ENCODE data around the gene OR2S2.
"Not testable (repeated sequence)": the region's sequence is repeated elsewhere in the genome, so short reads cannot be mapped to it uniquely, and the experiment has no call there.

Gene OR2S2

DNA sequence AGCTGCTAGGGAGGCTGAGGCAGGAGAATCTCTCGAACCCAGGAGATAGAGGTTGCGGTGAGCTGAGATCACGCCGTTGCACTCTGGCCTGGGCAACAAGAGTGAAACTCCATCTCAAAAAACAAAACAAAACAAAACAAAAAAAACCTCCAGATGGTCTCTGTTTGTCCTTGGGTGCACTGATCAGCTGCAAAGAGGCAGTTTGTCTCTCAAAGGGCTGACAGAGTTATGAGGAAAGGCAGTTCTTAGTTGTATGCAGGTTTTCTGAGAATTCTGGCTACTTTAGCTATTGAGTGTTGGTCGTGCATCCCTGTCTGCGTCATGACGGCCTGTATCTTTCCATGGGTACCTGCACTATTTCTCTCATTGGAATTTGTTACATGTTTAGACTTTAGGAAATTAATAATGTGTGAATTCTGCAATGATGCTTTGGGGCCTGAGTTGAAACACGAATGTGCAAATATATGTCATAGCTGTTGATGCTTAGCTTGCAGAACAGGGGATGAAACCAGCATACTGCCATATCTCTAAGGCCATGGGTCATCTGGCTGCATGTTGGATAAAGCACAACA, 18.2 kb downstream of the OR2S2 start:
- DNase-seq (ENCODE audit: insufficient read length), result no peak
- no peak for FAIRE-seq
- TF ChIP-seq POLR2AphosphoS5 (IDR thresholded peaks at IDR 0.05; ENCODE audit: low read depth, low read length) (no peak), TAF1 (IDR thresholded peaks at IDR 0.05; ENCODE audit: borderline replicate concordance, low read depth, low read length) (no peak), POLR2A (IDR thresholded peaks at IDR 0.05; ENCODE audit: low read depth, low read length) (no peak)

- DNase-seq (ENCODE audit: insufficient read length) (no peak), FAIRE-seq (no peak)
- TF ChIP-seq POLR2AphosphoS5 (IDR thresholded peaks at IDR 0.05; ENCODE audit: low read depth, low read length) (no peak), TAF1 (IDR thresholded peaks at IDR 0.05; ENCODE audit: borderline replicate concordance, low read depth, low read length) (no peak), POLR2A (IDR thresholded peaks at IDR 0.05; ENCODE audit: low read depth, low read length) (no peak)
Observed at GRCh38 chr9:35938474-35939356, 19.2 kb downstream of the OR2S2 start.

GRCh38 chr9:35937227-35937626, 20.7 kb downstream of the OR2S2 start:
- TF ChIP-seq TAF1 (IDR thresholded peaks at IDR 0.05; ENCODE audit: borderline replicate concordance, low read depth, low read length), result no peak
- TF ChIP-seq POLR2A (IDR thresholded peaks at IDR 0.05; ENCODE audit: low read depth, low read length), result no peak
- no peak for TF ChIP-seq POLR2AphosphoS5 (IDR thresholded peaks at IDR 0.05; ENCODE audit: low read depth, low read length)
- DNase-seq (ENCODE audit: insufficient read length) (no peak), FAIRE-seq (peak; percentile 54)

DNA sequence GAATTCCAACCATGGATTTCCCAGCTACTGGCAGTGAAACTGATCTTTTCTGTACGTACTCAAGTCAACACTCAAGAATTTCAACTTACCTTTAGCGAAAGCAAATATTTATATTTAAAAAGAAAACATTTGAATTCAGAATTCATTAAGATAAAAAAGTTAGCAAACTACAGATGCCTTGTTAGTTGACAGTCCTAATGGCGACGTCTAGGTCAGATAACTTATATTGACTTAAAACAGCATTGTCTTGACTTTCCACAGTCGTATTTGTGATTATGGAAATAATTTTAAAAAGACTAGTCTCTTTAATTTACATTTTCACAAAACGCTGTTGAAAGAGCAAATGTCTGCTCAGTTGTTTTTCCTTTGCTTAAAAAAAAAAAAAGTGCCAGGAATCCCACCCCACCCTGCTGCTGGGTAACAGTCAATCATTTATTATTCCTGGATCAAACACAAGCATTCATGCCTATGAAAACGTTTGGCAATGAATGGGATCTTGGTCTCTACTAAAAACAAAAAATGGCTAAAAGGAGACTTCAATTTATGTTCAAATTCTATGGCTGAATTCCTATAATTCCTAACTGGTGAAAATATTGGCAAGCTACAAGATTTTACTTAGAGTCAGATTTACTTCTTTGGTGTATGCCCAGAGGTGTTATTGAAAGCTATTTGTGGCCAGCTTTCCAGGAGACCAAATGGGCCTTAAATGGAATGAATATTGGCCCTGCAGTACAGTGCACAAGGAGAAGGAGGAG, 22.0 kb downstream of the OR2S2 start:
- DNase-seq (ENCODE audit: insufficient read length), result no peak
- TF ChIP-seq POLR2AphosphoS5 (IDR thresholded peaks at IDR 0.05; ENCODE audit: low read depth, low read length) (no peak), POLR2A (IDR thresholded peaks at IDR 0.05; ENCODE audit: low read depth, low read length) (no peak), TAF1 (IDR thresholded peaks at IDR 0.05; ENCODE audit: borderline replicate concordance, low read depth, low read length) (no peak)
- FAIRE-seq, result no peak

GRCh38 chr9:35935261-35935660, 22.7 kb downstream of the OR2S2 start:
- TF ChIP-seq TAF1 (IDR thresholded peaks at IDR 0.05; ENCODE audit: borderline replicate concordance, low read depth, low read length), result no peak
- no peak for TF ChIP-seq POLR2A (IDR thresholded peaks at IDR 0.05; ENCODE audit: low read depth, low read length)
- TF ChIP-seq POLR2AphosphoS5 (IDR thresholded peaks at IDR 0.05; ENCODE audit: low read depth, low read length), result no peak
- no peak for DNase-seq (ENCODE audit: insufficient read length)
- FAIRE-seq, result no peak

DNA sequence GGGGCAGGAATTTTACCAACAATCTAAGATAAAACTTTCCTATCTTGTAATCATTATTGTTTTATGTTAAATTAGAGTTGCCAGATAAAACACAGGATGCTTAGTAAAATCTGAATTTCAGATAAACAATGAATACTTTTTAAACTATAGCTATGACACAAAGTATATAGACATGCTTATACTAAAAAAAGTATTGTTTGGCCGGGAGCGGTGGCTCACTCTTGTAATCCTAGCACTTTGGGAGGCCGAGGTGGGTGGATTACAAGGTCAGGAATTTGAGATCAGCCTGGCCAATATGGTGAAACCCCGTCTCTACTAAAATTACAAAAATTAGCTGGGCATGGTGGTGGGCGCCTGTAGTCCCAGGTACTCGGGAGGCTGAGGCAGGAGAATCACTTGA, 23.9 kb downstream of the OR2S2 start:
- not testable (repeated sequence) for DNase-seq (ENCODE audit: insufficient read length); FAIRE-seq

DNA sequence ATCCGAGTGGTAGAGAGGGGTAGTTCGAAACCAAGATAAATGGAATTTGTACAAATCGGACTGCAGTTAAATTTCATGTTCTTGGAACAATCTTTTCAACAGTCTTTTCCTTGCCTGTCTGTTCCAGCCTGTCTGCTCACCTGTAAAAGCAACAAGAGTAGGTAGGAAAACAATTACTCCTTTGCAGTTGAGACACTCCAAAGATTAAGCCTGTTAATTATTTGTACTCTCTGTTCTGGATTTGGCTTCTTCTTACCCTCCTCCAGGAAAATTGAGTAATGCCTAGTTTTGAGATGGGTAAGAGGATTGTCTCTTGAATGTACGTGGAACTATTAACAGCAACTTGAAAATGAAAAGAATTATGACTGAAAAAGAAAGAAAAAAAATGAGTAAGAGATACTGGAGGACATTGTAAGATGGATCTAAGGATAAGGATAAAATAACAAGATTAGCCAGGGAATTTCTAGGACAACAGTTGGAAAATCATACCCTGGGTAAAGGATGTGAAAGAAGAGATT, 24.3 kb downstream of the OR2S2 start:
- DNase-seq (ENCODE audit: insufficient read length) (no peak), FAIRE-seq (peak; percentile 5)
- TF ChIP-seq POLR2A (IDR thresholded peaks at IDR 0.05; ENCODE audit: low read depth, low read length), result no peak

- DNase-seq (ENCODE audit: insufficient read length) (no peak), FAIRE-seq (no peak)
- TF ChIP-seq POLR2A (IDR thresholded peaks at IDR 0.05; ENCODE audit: low read depth, low read length) (no peak), POLR2AphosphoS5 (IDR thresholded peaks at IDR 0.05; ENCODE audit: low read depth, low read length) (no peak), TAF1 (IDR thresholded peaks at IDR 0.05; ENCODE audit: borderline replicate concordance, low read depth, low read length) (no peak)
Observed at GRCh38 chr9:35932735-35933134, 25.2 kb downstream of the OR2S2 start.

- DNase-seq (ENCODE audit: insufficient read length) (no peak), FAIRE-seq (no peak)
- TF ChIP-seq TAF1 (IDR thresholded peaks at IDR 0.05; ENCODE audit: borderline replicate concordance, low read depth, low read length) (no peak), POLR2AphosphoS5 (IDR thresholded peaks at IDR 0.05; ENCODE audit: low read depth, low read length) (no peak), POLR2A (IDR thresholded peaks at IDR 0.05; ENCODE audit: low read depth, low read length) (no peak)
Observed at GRCh38 chr9:35930989-35931388, 27.0 kb downstream of the OR2S2 start.

DNA sequence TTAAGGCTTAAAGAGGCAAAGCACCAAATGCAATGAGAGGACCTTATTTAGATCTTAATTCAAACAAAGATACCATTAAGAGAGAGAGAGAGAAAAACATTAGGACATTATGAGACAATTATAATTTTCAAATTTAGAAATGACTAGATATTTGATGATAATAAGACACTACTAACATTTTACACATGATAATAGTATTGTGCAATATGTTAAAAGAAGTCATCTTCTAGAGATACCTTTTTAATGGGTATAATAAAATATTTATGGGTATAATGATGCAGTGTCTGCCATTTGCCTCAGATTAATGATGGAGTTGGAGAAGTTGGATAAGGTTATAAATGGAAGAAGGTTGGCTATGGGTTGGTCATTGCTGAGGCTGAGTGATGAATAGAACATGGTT, 27.4 kb downstream of the OR2S2 start:
- DNase-seq (ENCODE audit: insufficient read length) (no peak), FAIRE-seq (no peak)
- TF ChIP-seq TAF1 (IDR thresholded peaks at IDR 0.05; ENCODE audit: borderline replicate concordance, low read depth, low read length) (no peak), POLR2A (IDR thresholded peaks at IDR 0.05; ENCODE audit: low read depth, low read length) (no peak)

- DNase-seq (ENCODE audit: insufficient read length), result no peak
- FAIRE-seq, result no peak
- TF ChIP-seq POLR2A (IDR thresholded peaks at IDR 0.05; ENCODE audit: low read depth, low read length), result no peak
- TF ChIP-seq TAF1 (IDR thresholded peaks at IDR 0.05; ENCODE audit: borderline replicate concordance, low read depth, low read length), result no peak
- no peak for TF ChIP-seq POLR2AphosphoS5 (IDR thresholded peaks at IDR 0.05; ENCODE audit: low read depth, low read length)
Observed at GRCh38 chr9:35929453-35929718, 28.6 kb downstream of the OR2S2 start.

Data from GM12892 (cell line).